Lower leg skin (tissue), 4 donors: ENCODE data around the gene IFT88. TPM values are rescaled to one million over a fixed set of nuclear protein-coding genes. Genes with fewer than 3 reads are reported as not detected.

Experiments
- DNase-seq, 2 donors: peaks; one replicate each; pipeline ENCODE4 v3.0.0-alpha.2; 2019; ENCODE audit warnings: low spot score in 2 of 2
- H3K4me3 ChIP-seq: fragments of 200-600 bp; sonication (generic); 2 replicates; pipeline ENCODE4 v1.5.1; 2017; ENCODE audit warnings: mild to moderate bottlenecking, low read depth; ENCODE audit not compliant: poor library complexity, severe bottlenecking
- CTCF ChIP-seq, 3 donors: fragments of 450-650 bp; IDR thresholded peaks; one replicate each; pipeline ENCODE4 v1.5.1; 2016; ENCODE audit warnings: antibody characterized with exemption in 3 of 3, mild to moderate bottlenecking in 3 of 3, moderate library complexity in 2 of 3
- POLR2A ChIP-seq, 2 donors: fragments of 450-650 bp; IDR thresholded peaks; one replicate each; pipeline ENCODE4 v1.6.1; 2016 to 2017; ENCODE audit warnings: antibody characterized with exemption in 2 of 2, mild to moderate bottlenecking in 1 of 2, moderate library complexity in 1 of 2
- WGBS, 2 donors: methylation state at CpG; one replicate each; pipeline ENCODE4 v1.1.5; 2018; 5-methylcytosine and 5-hydroxymethylcytosine counted together
- intact Hi-C: fragments of 100-400 bp; cut with DNase I; formaldehyde crosslinking; loops from one replicate; pipeline ENCODE4 v1.15.0; 2023; ENCODE audit warnings: low total_unique reads
- total RNA-seq, 4 donors: library from RNA; depleted of rRNA; stranded (reverse); fragments of >200 nt; gene quantifications; one replicate each; pipeline ENCODE4 v1.1.0, GENCODE V29; 2016

IFT88 gene
- total RNA-seq, 4 donors from 2014 or later: 3.5 to 8.0 (median 6.9) TPM

DNA sequence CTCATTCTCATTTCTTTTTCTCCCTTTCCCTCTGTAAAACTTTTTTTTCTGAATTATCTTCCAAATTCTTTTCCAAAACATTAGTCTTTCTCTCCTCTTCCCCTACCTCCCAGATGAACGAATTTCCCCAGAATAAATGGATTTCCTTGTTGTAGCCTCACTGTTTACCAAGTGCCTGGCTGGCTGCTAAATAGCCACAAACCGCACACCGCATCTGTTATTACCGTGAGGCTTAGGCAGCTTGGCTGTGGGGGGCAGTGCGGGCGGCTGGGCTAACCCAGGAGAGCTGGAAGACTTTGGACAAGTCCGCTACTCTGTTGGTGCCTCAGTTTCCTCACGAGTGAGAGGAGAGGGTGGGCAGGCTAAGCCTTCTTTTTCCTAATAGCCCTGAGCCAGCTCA lies 147.2 kb downstream of the IFT88 start:
- no peak overlapping the region for H3K4me3 ChIP-seq
- TF ChIP-seq POLR2A (IDR thresholded peaks at IDR 0.05) (no peak), CTCF (IDR thresholded peaks at IDR 0.05) (no peak)
- no peak for DNase-seq
- WGBS, 2 donors: 38 to 39% methylated on average over 8 of the region's 8 CpGs
- intact Hi-C loops: loop anchor here (10.0 kb wide), 1 partner anchor 101 kb away; no protein-coding TSS in a partner anchor

DNA sequence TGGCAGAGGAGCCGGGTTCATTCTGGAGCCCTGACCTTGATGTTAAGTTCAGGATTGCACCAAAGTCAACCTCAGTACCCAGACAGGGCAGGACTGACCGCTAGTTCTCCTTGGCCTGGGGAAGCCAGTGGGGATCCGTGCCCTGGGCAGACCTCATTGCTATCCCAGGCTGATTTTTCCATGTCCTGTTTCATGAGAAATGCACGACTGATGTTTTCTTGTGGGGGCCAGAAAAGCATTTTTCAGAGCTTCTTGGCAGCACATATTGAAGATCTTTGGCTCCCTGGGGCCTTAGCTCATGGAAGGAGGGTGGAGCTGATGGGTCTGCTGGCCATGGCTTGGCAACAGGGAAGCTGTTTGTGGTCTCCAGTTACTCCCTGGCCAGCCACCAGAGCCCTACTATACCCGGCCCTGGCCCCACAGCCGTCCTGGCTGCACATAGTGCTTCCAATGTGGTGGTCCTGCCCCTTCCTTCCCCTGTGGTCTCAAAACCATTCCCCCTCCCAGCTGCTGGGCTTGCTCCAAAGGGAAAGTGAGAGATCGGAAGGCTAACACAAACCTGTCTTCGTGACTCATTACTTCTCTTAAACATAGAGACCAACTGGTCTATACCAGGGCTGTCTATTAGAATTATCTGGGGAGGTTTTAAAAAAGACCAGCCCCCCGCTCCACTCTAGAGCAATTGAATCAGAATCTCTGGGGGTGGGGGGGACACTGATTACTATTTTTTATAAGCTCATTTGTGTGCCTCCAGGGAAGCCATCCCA lies 147.8 kb downstream of the IFT88 start:
- no peak overlapping the region for H3K4me3 ChIP-seq
- DNase-seq: peak in 1 of 2 donors; percentile 55
- intact Hi-C loops: loop anchor here (10.0 kb wide), 1 partner anchor 100 kb away; no protein-coding TSS in a partner anchor
- WGBS, 2 donors: 38 to 39% methylated on average over 8 to 9 of the region's 9 CpGs
- TF ChIP-seq POLR2A (IDR thresholded peaks at IDR 0.05) (no peak), CTCF (IDR thresholded peaks at IDR 0.05) (no peak)

- no peak overlapping the region for H3K4me3 ChIP-seq
- no peak for TF ChIP-seq CTCF (IDR thresholded peaks at IDR 0.05)
- no peak for TF ChIP-seq POLR2A (IDR thresholded peaks at IDR 0.05)
- intact Hi-C loops: loop anchor here (10.0 kb wide), 1 partner anchor 99 kb away; no protein-coding TSS in a partner anchor
- 70 to 78% methylated on average over 6 of the region's 6 CpGs for WGBS, 2 donors
- DNase-seq: no peak
These were observed 148.4 kb downstream of the IFT88 start for GRCh38 chr13:20715330-20715712.

- TF ChIP-seq POLR2A (IDR thresholded peaks at IDR 0.05): no peak
- TF ChIP-seq CTCF (IDR thresholded peaks at IDR 0.05): no peak
- WGBS, 2 donors: 68 to 74% methylated on average over 15 of the region's 15 CpGs
- H3K4me3 ChIP-seq: no peak overlapping the region
- DNase-seq: no peak
- intact Hi-C loops: loop anchor here (10.0 kb wide), 1 partner anchor 98 kb away; no protein-coding TSS in a partner anchor
These were observed 150.0 kb downstream of the IFT88 start for GRCh38 chr13:20716951-20717350.

GRCh38 chr13:20717581-20718542 lies 150.9 kb downstream of the IFT88 start:
- 90% methylated on average over 44 of the region's 44 CpGs for WGBS, 2 donors
- intact Hi-C loops: loop anchor here (10.0 kb wide), 1 partner anchor 97 kb away; no protein-coding TSS in a partner anchor
- no peak overlapping the region for H3K4me3 ChIP-seq
- DNase-seq: no peak
- TF ChIP-seq CTCF (IDR thresholded peaks at IDR 0.05) (no peak), POLR2A (IDR thresholded peaks at IDR 0.05) (no peak)
